ENCODE data around the gene ACOT7.

DNA sequence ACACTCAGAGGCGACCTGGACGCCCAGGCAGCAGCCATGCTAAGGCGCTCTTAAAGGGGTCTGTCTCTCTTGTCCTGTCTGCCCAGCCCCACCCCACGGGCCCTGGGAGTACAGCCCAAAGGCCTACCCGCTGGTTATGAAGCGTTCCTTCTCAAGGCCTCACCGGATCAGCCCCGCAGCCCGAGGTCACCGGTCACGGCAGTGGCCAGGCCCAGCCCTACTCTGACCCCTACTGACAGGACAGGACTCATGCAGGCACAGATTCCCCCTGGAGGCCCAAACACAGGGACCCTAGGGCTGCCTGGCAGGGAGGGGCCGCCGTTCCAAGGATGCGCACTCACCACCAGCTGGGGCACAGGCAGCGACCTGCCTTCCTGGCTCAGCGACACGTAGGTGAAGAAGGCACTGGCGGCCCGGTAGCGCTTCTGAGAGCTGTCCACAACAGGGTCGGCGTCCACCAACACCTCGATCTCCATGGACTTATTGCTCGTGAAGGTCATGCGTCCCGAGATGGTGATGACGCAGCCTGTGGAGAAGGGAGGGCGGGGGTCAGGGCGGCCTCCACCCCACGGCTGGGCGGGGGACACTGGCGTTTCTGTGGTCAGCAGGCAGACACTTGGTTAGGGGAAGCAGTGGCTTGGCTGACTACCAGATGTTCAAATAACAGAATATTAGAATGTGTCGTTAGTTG is 112.7 kb downstream of the ACOT7 start:
- TF ChIP-seq CREB1 (CRISPR knock-in tag; IDR thresholded peaks at IDR 0.05; ENCODE audit: low read depth) (no peak), EZH2phosphoT487 (IDR thresholded peaks at IDR 0.05; ENCODE audit: unreplicated experiment) (no peak), POLR2AphosphoS5 (IDR thresholded peaks at IDR 0.05; ENCODE audit: low read depth) (no peak), NANOG (IDR thresholded peaks at IDR 0.05; ENCODE audit: borderline replicate concordance) (no peak), EZH2 (IDR thresholded peaks at IDR 0.05; ENCODE audit: low read depth, unreplicated experiment) (no peak)
- TF ChIP-seq, protein P1, sequence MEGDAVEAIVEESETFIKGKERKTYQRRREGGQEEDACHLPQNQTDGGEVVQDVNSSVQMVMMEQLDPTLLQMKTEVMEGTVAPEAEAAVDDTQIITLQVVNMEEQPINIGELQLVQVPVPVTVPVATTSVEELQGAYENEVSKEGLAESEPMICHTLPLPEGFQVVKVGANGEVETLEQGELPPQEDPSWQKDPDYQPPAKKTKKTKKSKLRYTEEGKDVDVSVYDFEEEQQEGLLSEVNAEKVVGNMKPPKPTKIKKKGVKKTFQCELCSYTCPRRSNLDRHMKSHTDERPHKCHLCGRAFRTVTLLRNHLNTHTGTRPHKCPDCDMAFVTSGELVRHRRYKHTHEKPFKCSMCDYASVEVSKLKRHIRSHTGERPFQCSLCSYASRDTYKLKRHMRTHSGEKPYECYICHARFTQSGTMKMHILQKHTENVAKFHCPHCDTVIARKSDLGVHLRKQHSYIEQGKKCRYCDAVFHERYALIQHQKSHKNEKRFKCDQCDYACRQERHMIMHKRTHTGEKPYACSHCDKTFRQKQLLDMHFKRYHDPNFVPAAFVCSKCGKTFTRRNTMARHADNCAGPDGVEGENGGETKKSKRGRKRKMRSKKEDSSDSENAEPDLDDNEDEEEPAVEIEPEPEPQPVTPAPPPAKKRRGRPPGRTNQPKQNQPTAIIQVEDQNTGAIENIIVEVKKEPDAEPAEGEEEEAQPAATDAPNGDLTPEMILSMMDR (conservative IDR thresholded peaks at IDR 0.05; ENCODE audit: low read depth in 2 of 2): peak; percentile 60 to 79
- TF ChIP-seq, protein P2, sequence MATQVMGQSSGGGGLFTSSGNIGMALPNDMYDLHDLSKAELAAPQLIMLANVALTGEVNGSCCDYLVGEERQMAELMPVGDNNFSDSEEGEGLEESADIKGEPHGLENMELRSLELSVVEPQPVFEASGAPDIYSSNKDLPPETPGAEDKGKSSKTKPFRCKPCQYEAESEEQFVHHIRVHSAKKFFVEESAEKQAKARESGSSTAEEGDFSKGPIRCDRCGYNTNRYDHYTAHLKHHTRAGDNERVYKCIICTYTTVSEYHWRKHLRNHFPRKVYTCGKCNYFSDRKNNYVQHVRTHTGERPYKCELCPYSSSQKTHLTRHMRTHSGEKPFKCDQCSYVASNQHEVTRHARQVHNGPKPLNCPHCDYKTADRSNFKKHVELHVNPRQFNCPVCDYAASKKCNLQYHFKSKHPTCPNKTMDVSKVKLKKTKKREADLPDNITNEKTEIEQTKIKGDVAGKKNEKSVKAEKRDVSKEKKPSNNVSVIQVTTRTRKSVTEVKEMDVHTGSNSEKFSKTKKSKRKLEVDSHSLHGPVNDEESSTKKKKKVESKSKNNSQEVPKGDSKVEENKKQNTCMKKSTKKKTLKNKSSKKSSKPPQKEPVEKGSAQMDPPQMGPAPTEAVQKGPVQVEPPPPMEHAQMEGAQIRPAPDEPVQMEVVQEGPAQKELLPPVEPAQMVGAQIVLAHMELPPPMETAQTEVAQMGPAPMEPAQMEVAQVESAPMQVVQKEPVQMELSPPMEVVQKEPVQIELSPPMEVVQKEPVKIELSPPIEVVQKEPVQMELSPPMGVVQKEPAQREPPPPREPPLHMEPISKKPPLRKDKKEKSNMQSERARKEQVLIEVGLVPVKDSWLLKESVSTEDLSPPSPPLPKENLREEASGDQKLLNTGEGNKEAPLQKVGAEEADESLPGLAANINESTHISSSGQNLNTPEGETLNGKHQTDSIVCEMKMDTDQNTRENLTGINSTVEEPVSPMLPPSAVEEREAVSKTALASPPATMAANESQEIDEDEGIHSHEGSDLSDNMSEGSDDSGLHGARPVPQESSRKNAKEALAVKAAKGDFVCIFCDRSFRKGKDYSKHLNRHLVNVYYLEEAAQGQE (IDR thresholded peaks at IDR 0.05; ENCODE audit: unreplicated experiment): no peak
- TF ChIP-seq, protein P3, sequence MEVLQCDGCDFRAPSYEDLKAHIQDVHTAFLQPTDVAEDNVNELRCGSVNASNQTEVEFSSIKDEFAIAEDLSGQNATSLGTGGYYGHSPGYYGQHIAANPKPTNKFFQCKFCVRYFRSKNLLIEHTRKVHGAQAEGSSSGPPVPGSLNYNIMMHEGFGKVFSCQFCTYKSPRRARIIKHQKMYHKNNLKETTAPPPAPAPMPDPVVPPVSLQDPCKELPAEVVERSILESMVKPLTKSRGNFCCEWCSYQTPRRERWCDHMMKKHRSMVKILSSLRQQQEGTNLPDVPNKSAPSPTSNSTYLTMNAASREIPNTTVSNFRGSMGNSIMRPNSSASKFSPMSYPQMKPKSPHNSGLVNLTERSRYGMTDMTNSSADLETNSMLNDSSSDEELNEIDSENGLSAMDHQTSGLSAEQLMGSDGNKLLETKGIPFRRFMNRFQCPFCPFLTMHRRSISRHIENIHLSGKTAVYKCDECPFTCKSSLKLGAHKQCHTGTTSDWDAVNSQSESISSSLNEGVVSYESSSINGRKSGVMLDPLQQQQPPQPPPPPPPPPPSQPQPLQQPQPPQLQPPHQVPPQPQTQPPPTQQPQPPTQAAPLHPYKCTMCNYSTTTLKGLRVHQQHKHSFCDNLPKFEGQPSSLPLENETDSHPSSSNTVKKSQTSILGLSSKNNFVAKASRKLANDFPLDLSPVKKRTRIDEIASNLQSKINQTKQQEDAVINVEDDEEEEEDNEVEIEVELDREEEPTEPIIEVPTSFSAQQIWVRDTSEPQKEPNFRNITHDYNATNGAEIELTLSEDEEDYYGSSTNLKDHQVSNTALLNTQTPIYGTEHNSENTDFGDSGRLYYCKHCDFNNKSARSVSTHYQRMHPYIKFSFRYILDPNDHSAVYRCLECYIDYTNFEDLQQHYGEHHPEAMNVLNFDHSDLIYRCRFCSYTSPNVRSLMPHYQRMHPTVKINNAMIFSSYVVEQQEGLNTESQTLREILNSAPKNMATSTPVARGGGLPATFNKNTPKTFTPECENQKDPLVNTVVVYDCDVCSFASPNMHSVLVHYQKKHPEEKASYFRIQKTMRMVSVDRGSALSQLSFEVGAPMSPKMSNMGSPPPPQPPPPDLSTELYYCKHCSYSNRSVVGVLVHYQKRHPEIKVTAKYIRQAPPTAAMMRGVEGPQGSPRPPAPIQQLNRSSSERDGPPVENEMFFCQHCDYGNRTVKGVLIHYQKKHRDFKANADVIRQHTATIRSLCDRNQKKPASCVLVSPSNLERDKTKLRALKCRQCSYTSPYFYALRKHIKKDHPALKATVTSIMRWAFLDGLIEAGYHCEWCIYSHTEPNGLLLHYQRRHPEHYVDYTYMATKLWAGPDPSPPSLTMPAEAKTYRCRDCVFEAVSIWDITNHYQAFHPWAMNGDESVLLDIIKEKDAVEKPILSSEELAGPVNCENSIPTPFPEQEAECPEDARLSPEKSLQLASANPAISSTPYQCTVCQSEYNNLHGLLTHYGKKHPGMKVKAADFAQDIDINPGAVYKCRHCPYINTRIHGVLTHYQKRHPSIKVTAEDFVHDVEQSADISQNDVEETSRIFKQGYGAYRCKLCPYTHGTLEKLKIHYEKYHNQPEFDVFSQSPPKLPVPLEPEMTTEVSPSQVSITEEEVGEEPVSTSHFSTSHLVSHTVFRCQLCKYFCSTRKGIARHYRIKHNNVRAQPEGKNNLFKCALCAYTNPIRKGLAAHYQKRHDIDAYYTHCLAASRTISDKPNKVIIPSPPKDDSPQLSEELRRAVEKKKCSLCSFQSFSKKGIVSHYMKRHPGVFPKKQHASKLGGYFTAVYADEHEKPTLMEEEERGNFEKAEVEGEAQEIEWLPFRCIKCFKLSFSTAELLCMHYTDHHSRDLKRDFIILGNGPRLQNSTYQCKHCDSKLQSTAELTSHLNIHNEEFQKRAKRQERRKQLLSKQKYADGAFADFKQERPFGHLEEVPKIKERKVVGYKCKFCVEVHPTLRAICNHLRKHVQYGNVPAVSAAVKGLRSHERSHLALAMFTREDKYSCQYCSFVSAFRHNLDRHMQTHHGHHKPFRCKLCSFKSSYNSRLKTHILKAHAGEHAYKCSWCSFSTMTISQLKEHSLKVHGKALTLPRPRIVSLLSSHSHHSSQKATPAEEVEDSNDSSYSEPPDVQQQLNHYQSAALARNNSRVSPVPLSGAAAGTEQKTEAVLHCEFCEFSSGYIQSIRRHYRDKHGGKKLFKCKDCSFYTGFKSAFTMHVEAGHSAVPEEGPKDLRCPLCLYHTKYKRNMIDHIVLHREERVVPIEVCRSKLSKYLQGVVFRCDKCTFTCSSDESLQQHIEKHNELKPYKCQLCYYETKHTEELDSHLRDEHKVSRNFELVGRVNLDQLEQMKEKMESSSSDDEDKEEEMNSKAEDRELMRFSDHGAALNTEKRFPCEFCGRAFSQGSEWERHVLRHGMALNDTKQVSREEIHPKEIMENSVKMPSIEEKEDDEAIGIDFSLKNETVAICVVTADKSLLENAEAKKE (CRISPR knock-in tag; IDR thresholded peaks at IDR 0.05): no peak

All from GM23338 (cell line).